Stimulated activated effector memory CD8-positive, alpha-beta T cell treated with anti-CD3 and anti-CD28 coated beads, Interleukin-12 subunit alpha, Interleukin-12 subunit beta, amount 100 ng/mL, for 72 hours (primary cell): Measurements from ENCODE around the gene NPTN.

Experiments used
- ATAC-seq: fragments of 150-1000 bp; cut with Tn5 transposase; 2 replicates; pipeline ENCODE4 v1.10.0; 2021
- DNase-seq, 2 donors: peaks; one replicate each; pipeline ENCODE4 v3.0.0; 2021 to 2022; ENCODE audit warnings: low spot score in 2 of 2
- H3K27ac Mint-ChIP-seq: one replicate; pipeline ENCODE4 v1.8.0; 2022; ENCODE audit warnings: mild to moderate bottlenecking, mixed read lengths
- H3K36me3 Mint-ChIP-seq: one replicate; pipeline ENCODE4 v1.8.0; 2022; ENCODE audit warnings: mild to moderate bottlenecking, mixed read lengths
- H3K4me1 Mint-ChIP-seq: one replicate; pipeline ENCODE4 v1.8.0; 2022; ENCODE audit warnings: mixed read lengths
- H3K4me3 Mint-ChIP-seq: one replicate; pipeline ENCODE4 v1.8.0; 2022; ENCODE audit warnings: mild to moderate bottlenecking, mixed read lengths
- H3K9me3 Mint-ChIP-seq: one replicate; pipeline ENCODE4 v1.8.0; 2022; ENCODE audit warnings: mixed read lengths

The NPTN gene

GRCh38 chr15:73633111-73633990 is at the start of gene NPTN:
TSS of gene NPTN (minus strand) at chr15:73633389. CDS start at chr15:73633215, 174 bp downstream.
- Mint-ChIP-seq H3K36me3 (peaks cover 8% of the 10 kb centered on the region), H3K27ac (peak within 1 kb of the TSS; percentile 89), H3K9me3 (no peaks in the 10 kb centered on the region), H3K4me3 (peak within 1 kb of the TSS; percentile 81), H3K4me1 (peaks cover 54% of the 10 kb centered on the region)
- DNase-seq, result peak; percentile 97
- peak; percentile 95 for ATAC-seq

GRCh38 chr15:73682600-73683090 is 49.5 kb upstream of the NPTN start:
- Mint-ChIP-seq H3K9me3 (no peaks in the 10 kb centered on the region), H3K4me1 (peaks cover 26% of the 10 kb centered on the region), H3K36me3 (no peaks in the 10 kb centered on the region), H3K4me3 (peak overlapping the region; percentile 66), H3K27ac (no peak overlapping the region)
- no peak for ATAC-seq
- no peak for DNase-seq

- peaks cover 26% of the 10 kb centered on the region for H3K4me1 Mint-ChIP-seq
- no peak for DNase-seq
- ATAC-seq, result no peak
- no peak overlapping the region for H3K27ac Mint-ChIP-seq
- no peaks in the 10 kb centered on the region for H3K9me3 Mint-ChIP-seq
- no peaks in the 10 kb centered on the region for H3K36me3 Mint-ChIP-seq
- H3K4me3 Mint-ChIP-seq, result no peak overlapping the region
Observed at GRCh38 chr15:73681856-73682599, 48.8 kb upstream of the NPTN start.

GRCh38 chr15:73681063-73681462 is 47.9 kb upstream of the NPTN start:
- ATAC-seq (no peak), DNase-seq (no peak)
- H3K4me3 Mint-ChIP-seq, result no peak overlapping the region
- no peaks in the 10 kb centered on the region for H3K9me3 Mint-ChIP-seq
- no peaks in the 10 kb centered on the region for H3K36me3 Mint-ChIP-seq
- no peak overlapping the region for H3K27ac Mint-ChIP-seq
- H3K4me1 Mint-ChIP-seq, result peaks cover 26% of the 10 kb centered on the region

GRCh38 chr15:73680549-73680948 is 47.4 kb upstream of the NPTN start:
- Mint-ChIP-seq H3K9me3 (no peaks in the 10 kb centered on the region), H3K27ac (no peak overlapping the region), H3K4me3 (no peak overlapping the region), H3K36me3 (no peaks in the 10 kb centered on the region), H3K4me1 (peaks cover 24% of the 10 kb centered on the region)
- DNase-seq, result no peak
- ATAC-seq, result peak; percentile 71

GRCh38 chr15:73679964-73680363 is 46.8 kb upstream of the NPTN start:
- no peak overlapping the region for H3K27ac Mint-ChIP-seq
- H3K9me3 Mint-ChIP-seq, result no peaks in the 10 kb centered on the region
- H3K36me3 Mint-ChIP-seq, result no peaks in the 10 kb centered on the region
- H3K4me3 Mint-ChIP-seq, result no peak overlapping the region
- peaks cover 18% of the 10 kb centered on the region for H3K4me1 Mint-ChIP-seq
- ATAC-seq (no peak), DNase-seq (no peak)

GRCh38 chr15:73679180-73679579 is 46.0 kb upstream of the NPTN start:
- Mint-ChIP-seq H3K9me3 (no peaks in the 10 kb centered on the region), H3K4me3 (no peak overlapping the region), H3K4me1 (peaks cover 16% of the 10 kb centered on the region), H3K36me3 (no peaks in the 10 kb centered on the region), H3K27ac (no peak overlapping the region)
- DNase-seq (no peak), ATAC-seq (no peak)

- peaks cover 10% of the 10 kb centered on the region for H3K4me1 Mint-ChIP-seq
- H3K4me3 Mint-ChIP-seq, result no peak overlapping the region
- no peak overlapping the region for H3K27ac Mint-ChIP-seq
- H3K36me3 Mint-ChIP-seq, result no peaks in the 10 kb centered on the region
- no peaks in the 10 kb centered on the region for H3K9me3 Mint-ChIP-seq
- ATAC-seq (no peak), DNase-seq (no peak)
Observed at GRCh38 chr15:73678498-73678897, 45.3 kb upstream of the NPTN start.

GRCh38 chr15:73677733-73678132 is 44.5 kb upstream of the NPTN start:
- no peak overlapping the region for H3K4me3 Mint-ChIP-seq
- no peak overlapping the region for H3K27ac Mint-ChIP-seq
- H3K4me1 Mint-ChIP-seq, result peaks cover 4% of the 10 kb centered on the region
- H3K36me3 Mint-ChIP-seq, result no peaks in the 10 kb centered on the region
- H3K9me3 Mint-ChIP-seq, result no peaks in the 10 kb centered on the region
- ATAC-seq (no peak), DNase-seq (no peak)

GRCh38 chr15:73677146-73677607 is 44.0 kb upstream of the NPTN start:
- Mint-ChIP-seq H3K27ac (no peak overlapping the region), H3K9me3 (no peaks in the 10 kb centered on the region), H3K4me3 (no peak overlapping the region), H3K36me3 (no peaks in the 10 kb centered on the region), H3K4me1 (peaks cover under 1% of the 10 kb centered on the region)
- DNase-seq, result peak; percentile 33 to 68
- peak; percentile 51 for ATAC-seq

- no peaks in the 10 kb centered on the region for H3K36me3 Mint-ChIP-seq
- H3K4me1 Mint-ChIP-seq, result no peaks in the 10 kb centered on the region
- H3K9me3 Mint-ChIP-seq, result no peaks in the 10 kb centered on the region
- no peak overlapping the region for H3K4me3 Mint-ChIP-seq
- DNase-seq (no peak), ATAC-seq (peak; percentile 58)
- H3K27ac Mint-ChIP-seq, result no peak overlapping the region
Observed at GRCh38 chr15:73674587-73674986, 41.4 kb upstream of the NPTN start.

- no peak overlapping the region for H3K4me3 Mint-ChIP-seq
- no peak overlapping the region for H3K27ac Mint-ChIP-seq
- no peaks in the 10 kb centered on the region for H3K9me3 Mint-ChIP-seq
- no peak for ATAC-seq
- peaks cover 5% of the 10 kb centered on the region for H3K4me1 Mint-ChIP-seq
- DNase-seq, result no peak
- H3K36me3 Mint-ChIP-seq, result no peaks in the 10 kb centered on the region
Observed at GRCh38 chr15:73660455-73660854, 27.3 kb upstream of the NPTN start.

- Mint-ChIP-seq H3K9me3 (no peaks in the 10 kb centered on the region), H3K36me3 (no peaks in the 10 kb centered on the region), H3K4me1 (peaks cover 5% of the 10 kb centered on the region), H3K4me3 (no peak overlapping the region), H3K27ac (no peak overlapping the region)
- no peak for ATAC-seq
- no peak for DNase-seq
Observed at GRCh38 chr15:73658645-73659044, 25.5 kb upstream of the NPTN start.

- H3K9me3 Mint-ChIP-seq, result peaks cover 2% of the 10 kb centered on the region
- ATAC-seq (no peak), DNase-seq (no peak)
- H3K4me1 Mint-ChIP-seq, result peaks cover 11% of the 10 kb centered on the region
- no peak overlapping the region for H3K4me3 Mint-ChIP-seq
- no peak overlapping the region for H3K27ac Mint-ChIP-seq
- H3K36me3 Mint-ChIP-seq, result no peaks in the 10 kb centered on the region
Observed at GRCh38 chr15:73655724-73656123, 22.5 kb upstream of the NPTN start.

- H3K4me3 Mint-ChIP-seq, result no peak overlapping the region
- DNase-seq (no peak), ATAC-seq (no peak)
- H3K9me3 Mint-ChIP-seq, result peaks cover 2% of the 10 kb centered on the region
- no peaks in the 10 kb centered on the region for H3K36me3 Mint-ChIP-seq
- peaks cover 12% of the 10 kb centered on the region for H3K4me1 Mint-ChIP-seq
- H3K27ac Mint-ChIP-seq, result no peak overlapping the region
Observed at GRCh38 chr15:73654659-73655058, 21.5 kb upstream of the NPTN start.
